K562 (cell line): ENCODE measurements around the gene DNAH9.

Source experiments
- ATF1 ChIP-seq, 2 experiments: fragments of 450-650 bp in 1 of 2; IDR thresholded peaks; 2 replicates each; pipeline ENCODE4 v1.6.1; 2016; ENCODE audit warnings: missing compliant biosample characterization in 1 of 2, missing genetic modification characterization in 1 of 2
- CBX5 ChIP-seq: IDR thresholded peaks from 2 replicates; pipeline ENCODE4 v1.6.1; 2014; ENCODE audit warnings: low read depth, borderline replicate concordance
- CHD2 ChIP-seq: IDR thresholded peaks from 2 replicates; pipeline ENCODE4 v1.6.1; 2011; ENCODE audit warnings: low read depth, low read length
- KLF16 ChIP-seq: IDR thresholded peaks from 2 replicates; pipeline ENCODE4 v1.6.1; 2016; ENCODE audit warnings: antibody characterized with exemption
- NFRKB ChIP-seq: fragments of 450-650 bp; IDR thresholded peaks from 2 replicates; pipeline ENCODE4 v1.6.1; 2016; ENCODE audit warnings: low read depth
- NR2C2 ChIP-seq, 2 experiments: fragments of 200-800 bp in 1 of 2; sonication (Bioruptor generic) in 1 of 2; sonication (generic) in 1 of 2; formaldehyde crosslinking in 1 of 2; IDR thresholded peaks; 2 replicates each; pipeline versions ENCODE4 v1.6.1 to v1.8.0; 2016 to 2022; ENCODE audit warnings: mild to moderate bottlenecking in 1 of 2, missing compliant biosample characterization in 1 of 2, missing genetic modification characterization in 1 of 2, missing genetic modification reagents in 1 of 2
- ZBTB11 ChIP-seq, 3 experiments: fragments of 200-800 bp in 1 of 3; fragments of 250-450 bp in 1 of 3; fragments of 450-650 bp in 1 of 3; sonication (Bioruptor Pico) in 1 of 3; sonication (Bioruptor generic) in 1 of 3; formaldehyde crosslinking in 1 of 3; IDR thresholded peaks; 2 replicates each; pipeline versions ENCODE4 v1.6.1 to v1.8.0; 2016 to 2022; ENCODE audit warnings: mild to moderate bottlenecking in 2 of 3, missing genetic modification characterization in 2 of 3, missing compliant biosample characterization in 1 of 3, moderate library complexity in 1 of 3

GRCh38 chr17:11840831-11841230 is 242.6 kb downstream of the DNAH9 start:
- TF ChIP-seq NR2C2 (CRISPR knock-in tag; IDR thresholded peaks at IDR 0.05) (no peak), NR2C2 (tag; IDR thresholded peaks at IDR 0.05) (no peak), KLF16 (no peak), ATF1 (CRISPR knock-in tag; IDR thresholded peaks at IDR 0.05) (no peak), ATF1 (tag; IDR thresholded peaks at IDR 0.05) (no peak), CHD2 (no peak), ZBTB11 (CRISPR knock-in tag; IDR thresholded peaks at IDR 0.05) (no peak), NFRKB (no peak), CBX5 (no peak)
